Measurements from ENCODE around the gene PCYT2. TPM values are rescaled to one million over a fixed set of nuclear protein-coding genes. Genes with fewer than 3 reads are reported as not detected.

The PCYT2 gene
- total RNA-seq, 1 donor from 2014 or later = 21.2 TPM

DNA sequence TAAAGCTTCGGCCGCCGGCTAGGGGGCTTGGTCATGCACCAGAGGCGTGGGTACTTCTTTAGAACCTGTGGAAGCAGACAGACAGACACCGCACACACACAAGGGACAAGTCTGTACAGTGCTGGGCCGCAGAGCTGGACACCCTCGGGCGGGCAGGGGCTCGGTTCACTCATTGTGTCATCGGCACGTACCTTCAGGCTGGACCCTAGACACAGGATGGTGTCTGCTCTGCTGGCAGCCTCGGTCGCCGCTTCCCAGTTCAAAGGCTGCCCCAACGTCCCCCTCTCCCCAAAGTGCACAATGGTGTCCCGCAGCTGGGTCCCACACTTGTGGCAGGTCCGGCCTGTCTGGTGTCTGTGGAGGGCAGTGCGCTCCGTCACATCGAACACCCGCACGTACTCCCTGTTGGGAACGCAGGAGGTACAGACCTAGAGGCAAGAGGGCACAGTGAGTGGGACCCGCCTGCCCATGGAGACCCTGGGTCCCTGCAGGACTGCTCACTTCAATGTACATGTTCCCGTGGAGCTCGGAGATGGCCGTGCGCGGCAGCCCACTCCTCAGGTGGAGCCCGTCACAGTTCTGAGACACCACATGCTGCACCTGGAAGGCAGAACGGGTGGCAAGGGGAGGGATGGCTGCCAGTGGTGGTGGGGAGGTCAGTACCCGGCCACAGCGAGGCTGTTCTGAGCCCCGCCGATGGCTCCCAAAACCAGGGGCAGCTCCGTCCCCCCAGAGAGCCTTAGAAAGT lies 3.1 kb upstream of the PCYT2 start:
- DNase-seq (ENCODE audit: low spot score) = no peak

GRCh38 chr17:81913394-81914102 lies 2.3 kb upstream of the PCYT2 start:
- DNase-seq (ENCODE audit: low spot score) = no peak

GRCh38 chr17:81912441-81913309 lies 1.5 kb upstream of the PCYT2 start:
- no peak for DNase-seq (ENCODE audit: low spot score)

DNA sequence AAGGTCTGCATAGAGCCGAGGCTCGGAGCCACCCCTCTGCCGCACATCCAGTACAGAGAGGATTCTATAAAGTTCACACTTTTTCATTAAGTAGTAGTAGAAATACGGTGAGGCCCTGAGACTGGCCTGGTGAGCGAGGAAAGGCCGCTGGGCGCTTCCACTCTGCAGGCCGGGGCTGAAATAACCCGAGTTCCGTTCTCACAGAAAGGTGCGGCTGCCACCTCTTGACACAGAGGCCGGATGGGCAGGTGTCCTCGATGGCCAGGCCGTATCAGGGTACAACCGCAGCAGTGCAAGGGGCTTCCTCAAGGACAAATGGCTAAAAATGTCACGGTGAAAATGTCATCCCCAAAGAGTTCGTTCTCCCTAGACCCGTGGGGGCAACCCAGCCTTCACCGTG lies 770 bp upstream of the PCYT2 start:
- DNase-seq (ENCODE audit: low spot score) = no peak

DNA sequence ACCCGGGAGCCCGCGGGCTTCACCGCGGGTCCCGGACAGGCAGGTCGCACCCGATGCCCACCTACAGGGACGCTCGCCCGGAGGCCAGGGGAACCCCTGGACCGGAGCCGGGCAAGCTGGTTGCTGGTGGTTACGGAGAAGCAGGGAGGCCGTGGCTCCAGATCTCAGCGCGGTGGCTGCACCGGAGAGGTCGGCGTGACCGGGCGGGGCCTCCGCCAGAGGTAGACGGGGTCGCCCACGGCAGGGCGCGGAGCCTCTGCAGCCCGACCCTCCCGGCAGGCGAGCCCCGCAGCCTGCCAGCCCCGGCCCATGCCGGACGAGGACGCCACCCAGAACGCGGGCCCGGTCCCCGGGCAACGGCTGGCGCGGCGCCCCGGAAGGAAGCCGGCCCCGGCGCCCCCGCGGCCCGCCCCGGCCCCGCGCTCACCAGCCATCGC lies 341 bp downstream of the PCYT2 start:
- no peak for DNase-seq (ENCODE audit: low spot score)

GRCh38 chr17:81909966-81910839 lies 996 bp downstream of the PCYT2 start:
- no peak for DNase-seq (ENCODE audit: low spot score)

DNA sequence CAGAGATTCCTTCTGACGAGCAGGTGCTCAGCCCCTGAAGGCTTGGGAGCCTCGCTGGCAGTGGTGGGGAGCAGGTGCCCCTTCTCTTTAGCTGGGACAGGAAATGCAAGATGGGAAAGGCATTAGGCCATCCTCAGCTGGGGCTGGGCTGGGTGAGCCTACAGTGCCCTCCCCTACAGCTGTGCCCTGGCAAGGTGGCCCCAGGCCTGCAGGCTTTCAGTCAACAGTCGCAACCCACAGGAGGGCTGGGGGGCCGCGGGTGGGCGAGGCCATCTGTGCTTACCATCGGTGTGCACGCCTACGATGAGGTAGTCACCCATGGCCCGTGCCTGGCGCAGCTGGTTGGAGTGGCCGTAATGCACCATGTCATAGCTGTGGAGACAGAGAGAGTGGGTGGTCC lies 2.0 kb downstream of the PCYT2 start:
- no peak for DNase-seq (ENCODE audit: low spot score)

DNA sequence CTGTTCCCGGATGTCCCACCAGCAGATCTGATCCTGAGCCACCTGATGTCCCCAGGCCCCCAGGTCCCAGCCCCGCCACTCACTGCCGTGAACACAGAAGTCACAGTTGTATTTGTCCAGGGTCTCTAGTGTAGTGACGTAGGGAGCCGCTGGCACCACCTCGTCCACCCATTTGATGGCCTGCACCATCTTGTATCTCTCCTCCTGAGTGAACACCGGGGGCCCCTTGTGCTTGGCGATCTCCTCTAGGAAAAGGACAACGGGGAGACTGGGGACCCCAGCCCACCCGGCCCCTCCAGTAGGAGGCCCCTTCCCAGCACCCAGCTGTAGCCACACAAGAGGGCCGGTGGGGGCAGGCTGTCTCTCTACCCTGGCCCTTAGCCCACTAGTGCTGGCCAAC lies 2.4 kb downstream of the PCYT2 start:
- DNase-seq (ENCODE audit: low spot score) = no peak

GRCh38 chr17:81907219-81908145 lies 3.7 kb downstream of the PCYT2 start:
- DNase-seq (ENCODE audit: low spot score) = no peak

DNA sequence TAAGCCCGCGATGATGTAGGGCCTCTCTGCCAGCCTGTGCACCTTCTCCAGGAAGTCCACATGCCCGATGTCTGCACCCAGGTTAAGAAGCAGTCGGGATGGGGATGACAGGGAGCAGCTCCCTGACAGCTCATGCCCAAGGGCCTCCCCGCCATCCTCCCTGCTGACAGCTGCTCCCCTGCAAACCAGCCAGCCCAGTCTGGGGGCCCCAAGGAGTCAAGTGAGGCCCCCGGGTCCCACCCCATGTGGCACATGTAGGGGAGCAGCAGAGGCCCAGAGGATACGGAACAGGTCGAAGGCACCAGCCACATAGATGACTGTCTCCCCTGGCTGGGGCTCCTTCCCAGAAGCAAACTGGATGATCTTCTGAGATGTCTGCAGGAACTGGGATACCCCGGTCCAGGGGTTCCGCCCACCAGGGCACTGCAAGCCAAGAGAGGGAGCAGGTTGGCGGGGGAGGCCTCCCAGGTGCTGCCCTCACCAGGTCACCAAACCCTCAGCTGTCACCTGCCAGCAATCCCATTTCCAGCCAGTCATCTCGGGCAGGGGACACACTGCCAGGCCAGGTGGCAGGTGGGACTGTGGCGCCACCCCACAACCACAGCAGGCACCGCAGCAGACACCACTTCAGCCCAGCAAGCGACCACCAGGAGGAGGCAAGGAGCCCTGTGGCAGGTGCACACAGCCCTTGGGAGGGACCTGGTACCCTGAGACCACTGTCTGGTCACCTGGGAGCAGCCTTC lies 4.6 kb downstream of the PCYT2 start:
- no peak for DNase-seq (ENCODE audit: low spot score)

DNA sequence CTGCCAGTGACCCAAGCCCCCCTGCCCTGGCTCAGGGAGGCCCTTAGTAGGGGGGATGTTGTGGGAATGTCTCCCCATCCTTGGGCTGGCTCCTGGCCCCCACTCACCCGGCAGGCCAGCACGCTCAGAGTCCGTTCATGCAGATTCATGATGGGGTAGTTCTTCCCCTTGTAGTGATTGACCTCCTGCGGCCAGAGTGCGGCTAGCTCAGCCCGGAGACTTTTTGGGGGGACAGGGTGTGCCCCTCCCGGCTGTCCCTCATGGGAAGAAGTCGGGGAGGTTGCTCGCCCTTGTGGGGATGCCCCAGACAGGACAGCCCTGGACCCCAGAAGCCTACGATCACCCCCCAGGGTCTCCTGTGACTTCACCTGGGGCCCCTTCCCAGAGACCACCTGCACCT lies 5.2 kb downstream of the PCYT2 start:
- no peak for DNase-seq (ENCODE audit: low spot score)

GRCh38 chr17:81905424-81905875 lies 5.7 kb downstream of the PCYT2 start:
- no peak for DNase-seq (ENCODE audit: low spot score)

GRCh38 chr17:81904600-81905423 lies 6.4 kb downstream of the PCYT2 start:
- no peak for DNase-seq (ENCODE audit: low spot score)

GRCh38 chr17:81903896-81904599 lies 7.2 kb downstream of the PCYT2 start:
- no peak for DNase-seq (ENCODE audit: low spot score)

- no peak for DNase-seq (ENCODE audit: low spot score)
Observed at GRCh38 chr17:81903415-81903831, 7.8 kb downstream of the PCYT2 start.

GRCh38 chr17:81902653-81903414 lies 8.4 kb downstream of the PCYT2 start:
- no peak for DNase-seq (ENCODE audit: low spot score)

Data from umbilical cord (tissue), 2 donors.